RPMI7951 (cell line): ENCODE results near the gene KIAA0825. TPM values are rescaled to one million over a fixed set of nuclear protein-coding genes. Genes with fewer than 3 reads are reported as not detected.

Experiments used
- DNase-seq: peaks from one replicate; pipeline ENCODE4 v3.0.0-alpha.2; 2012; ENCODE audit warnings: low read depth
- total RNA-seq: library from RNA; depleted of rRNA; stranded (reverse); fragments of >200 nt; shearing (Covaris generic); gene quantifications from 2 replicates; pipeline ENCODE4 v1.2.3, GENCODE V29; 2014

Gene KIAA0825
- total RNA-seq, 1 experiment from 2014 or later = 2.3 TPM

- DNase-seq = peak; percentile 51
Measured at GRCh38 chr5:94243612-94244011, 374.8 kb downstream of the KIAA0825 start.

DNA sequence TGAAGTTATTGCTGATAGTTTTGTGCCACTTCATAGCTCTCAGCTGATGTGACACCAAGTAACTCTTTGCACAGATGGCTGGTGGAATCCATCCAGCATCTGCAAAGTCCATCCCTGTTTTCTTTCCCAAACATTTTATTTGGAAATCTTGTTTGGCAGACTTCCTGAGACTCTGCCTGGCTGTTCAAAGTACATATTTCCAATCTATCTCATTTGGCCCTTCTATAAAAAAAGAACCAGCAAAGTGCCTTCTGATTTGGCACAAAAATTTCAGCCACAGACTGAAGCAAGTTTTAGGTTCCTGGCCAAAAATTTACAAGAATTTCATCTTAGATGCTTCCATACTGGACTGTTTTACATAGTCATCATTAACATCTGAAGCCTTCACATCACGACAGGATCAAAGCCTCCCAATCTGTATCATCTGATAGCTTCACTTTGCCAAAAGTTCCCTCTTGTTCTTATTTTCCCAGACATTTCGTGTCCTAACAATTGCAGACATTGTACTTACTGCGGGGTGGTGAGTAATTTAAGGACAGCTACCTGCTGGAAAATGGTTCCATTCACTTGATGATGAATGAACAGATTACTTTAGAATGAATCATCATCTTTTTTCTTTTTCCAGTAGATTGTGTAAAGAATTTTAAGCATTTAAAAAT, 377.3 kb downstream of the KIAA0825 start:
- DNase-seq = peak; percentile 51

- no peak for DNase-seq
Measured at GRCh38 chr5:94240596-94240992, 377.8 kb downstream of the KIAA0825 start.

DNA sequence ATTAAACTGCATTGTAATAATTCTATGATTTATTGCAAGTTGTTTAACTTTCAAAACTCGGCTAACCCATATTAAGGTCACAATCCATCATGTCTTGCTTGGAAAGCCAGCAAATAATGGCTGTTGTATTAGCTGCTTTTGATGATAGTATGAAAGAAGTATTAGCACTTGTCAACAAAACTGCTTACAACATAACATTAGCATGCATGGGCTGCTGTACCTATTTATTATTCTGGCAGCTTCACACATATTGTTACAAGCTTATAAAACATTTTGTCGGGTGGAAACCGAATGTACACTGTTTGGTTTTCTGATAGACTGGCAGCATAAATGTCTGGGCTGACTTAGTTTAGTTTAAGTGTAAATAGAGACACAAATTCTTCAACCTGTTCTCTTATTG, 378.3 kb downstream of the KIAA0825 start:
- DNase-seq = no peak

GRCh38 chr5:94239266-94239665, 379.1 kb downstream of the KIAA0825 start:
- DNase-seq = no peak

DNA sequence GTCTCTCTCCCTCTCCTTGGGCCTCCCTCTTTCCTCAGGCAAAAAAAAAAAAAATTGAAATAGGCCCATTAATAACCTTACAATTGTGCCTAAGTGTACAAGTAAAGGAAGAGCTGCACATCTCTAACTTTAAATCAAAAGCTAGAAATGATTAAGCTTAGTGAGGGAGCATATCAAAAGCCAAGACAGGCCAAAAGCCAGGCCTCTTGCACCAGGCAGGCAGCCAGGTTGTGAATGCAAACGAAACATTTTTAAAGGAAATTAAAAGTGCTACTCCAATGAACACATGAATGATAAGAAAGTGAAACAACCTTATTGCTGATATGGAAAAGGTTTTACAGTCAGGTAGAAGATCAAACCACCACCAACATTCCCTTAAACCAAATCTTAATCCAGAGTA, 383.4 kb downstream of the KIAA0825 start:
- DNase-seq = no peak

GRCh38 chr5:94228791-94229190, 389.6 kb downstream of the KIAA0825 start:
- DNase-seq = no peak

DNA sequence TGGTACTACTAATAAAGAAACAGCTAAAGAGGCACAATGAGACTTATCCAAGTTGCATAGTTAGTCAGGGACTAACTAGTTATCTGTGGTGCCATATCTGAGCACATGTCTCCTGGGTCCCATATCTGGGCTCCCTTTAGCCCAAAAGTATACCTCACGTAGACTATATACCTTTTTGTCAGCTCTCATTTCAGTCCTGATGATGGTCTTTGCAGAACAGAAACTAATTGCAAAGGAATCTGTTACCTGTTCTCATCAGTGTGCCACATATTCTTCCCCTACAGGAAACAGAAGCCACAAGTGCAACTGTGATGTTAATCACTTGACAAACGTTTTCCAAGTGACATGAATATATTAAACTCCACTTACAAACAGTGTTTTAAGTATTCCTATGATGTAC, 395.2 kb downstream of the KIAA0825 start:
- no peak for DNase-seq

- DNase-seq = peak; percentile 20
Measured at GRCh38 chr5:94218374-94218773, 400.0 kb downstream of the KIAA0825 start.

DNA sequence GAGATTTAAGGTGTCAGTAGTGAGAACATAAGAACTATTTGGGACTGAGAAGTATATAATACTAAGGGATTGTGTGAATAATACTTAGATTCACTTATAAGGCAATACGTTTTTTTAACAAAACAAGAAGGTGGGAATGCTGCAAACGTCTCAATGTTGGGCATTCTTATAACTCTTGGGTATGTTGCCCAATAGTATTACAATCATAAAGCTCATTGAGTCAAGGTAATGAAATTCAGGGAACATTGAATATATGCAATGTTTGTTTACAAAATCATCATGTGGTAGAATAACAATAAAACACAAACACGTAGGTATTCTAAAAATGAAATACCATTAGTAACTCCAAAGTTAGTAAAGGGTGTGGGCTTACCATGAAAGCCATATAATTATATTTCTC, 400.7 kb downstream of the KIAA0825 start:
- no peak for DNase-seq

DNA sequence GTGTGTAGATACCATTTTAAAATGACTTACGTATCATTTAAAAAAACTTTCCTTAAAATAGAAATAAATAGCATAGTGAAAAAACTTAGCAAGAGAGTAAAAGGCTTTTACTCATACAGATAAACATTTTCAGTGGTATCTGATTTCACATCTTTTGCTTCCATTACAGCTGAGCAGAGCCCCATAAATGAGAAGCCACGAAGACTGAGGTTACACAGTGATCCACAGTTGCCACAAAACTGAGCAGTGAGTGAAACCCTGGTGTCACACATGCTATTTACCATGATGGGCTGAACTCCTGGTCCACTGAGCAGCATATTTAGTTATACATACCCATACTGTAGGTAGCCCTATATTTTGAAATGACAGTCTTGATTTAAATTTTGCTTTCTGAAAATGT, 401.2 kb downstream of the KIAA0825 start:
- no peak for DNase-seq

- no peak for DNase-seq
Measured at GRCh38 chr5:94212476-94212875, 405.9 kb downstream of the KIAA0825 start.

DNA sequence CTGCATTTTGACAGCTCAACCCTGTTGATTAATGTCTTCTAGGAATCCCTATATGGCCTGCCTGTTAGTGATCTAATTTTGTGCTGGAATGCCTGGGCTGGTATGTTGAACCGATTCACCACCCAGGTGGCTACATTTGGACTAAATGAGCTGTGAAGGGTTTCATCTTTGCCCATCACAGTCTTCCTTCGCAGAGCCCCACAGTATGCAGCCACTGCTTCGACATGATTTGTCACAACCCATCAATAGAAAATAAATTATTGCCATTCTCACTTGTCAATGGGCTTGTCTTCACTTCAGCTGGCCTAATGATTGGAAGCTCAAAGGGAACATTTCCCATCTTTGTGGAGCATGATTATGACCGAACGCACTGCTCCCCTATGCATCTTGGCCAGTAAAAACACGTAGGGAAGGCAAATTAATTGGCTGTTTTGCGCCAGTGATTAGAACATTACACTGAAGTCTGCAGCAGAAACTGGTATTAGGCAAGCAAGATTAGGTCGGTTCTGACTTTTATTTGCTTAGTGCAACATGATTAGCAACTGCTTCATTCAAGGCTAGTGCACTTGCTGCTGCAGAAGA, 408.5 kb downstream of the KIAA0825 start:
- no peak for DNase-seq

DNA sequence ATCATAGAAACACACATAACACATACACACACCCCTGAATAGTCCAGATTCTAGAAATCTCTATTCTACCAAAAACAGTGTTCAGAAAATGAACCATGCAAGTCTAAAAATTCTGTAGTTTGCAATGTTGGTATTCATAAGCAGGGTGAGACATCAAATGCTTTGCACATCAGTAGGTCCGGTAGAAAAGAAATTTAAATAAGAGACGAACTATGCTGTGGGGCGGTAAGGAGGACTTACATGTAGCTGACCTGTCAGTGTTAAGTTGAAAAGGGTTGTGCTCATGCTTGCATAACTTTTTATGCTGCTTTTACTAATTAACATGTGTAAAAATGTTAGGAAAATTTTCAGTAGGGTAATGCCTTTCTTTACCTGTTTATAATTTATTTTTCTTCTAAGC, 409.1 kb downstream of the KIAA0825 start:
- DNase-seq = no peak

GRCh38 chr5:94199566-94199965, 418.8 kb downstream of the KIAA0825 start:
- DNase-seq = no peak

GRCh38 chr5:94197970-94198369, 420.4 kb downstream of the KIAA0825 start:
- no peak for DNase-seq

DNA sequence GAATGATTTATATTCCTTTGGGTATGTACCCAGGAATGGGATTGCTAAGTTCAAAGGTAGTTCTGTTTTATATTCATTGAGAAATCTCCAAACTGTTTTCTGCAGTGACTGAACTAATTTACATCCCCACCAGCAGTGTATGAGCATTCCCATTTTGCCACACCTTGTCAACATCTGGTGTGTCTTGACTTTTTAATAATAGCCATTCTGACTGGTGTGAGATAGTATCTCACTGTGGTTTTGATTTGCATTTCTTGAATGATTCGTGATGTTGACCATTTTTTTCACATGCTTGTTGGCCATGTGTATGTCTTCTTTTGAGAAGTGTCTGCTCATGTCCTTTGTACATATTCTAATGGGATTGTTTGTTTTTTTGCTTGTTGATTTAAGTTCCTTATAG, 421.5 kb downstream of the KIAA0825 start:
- no peak for DNase-seq

DNA sequence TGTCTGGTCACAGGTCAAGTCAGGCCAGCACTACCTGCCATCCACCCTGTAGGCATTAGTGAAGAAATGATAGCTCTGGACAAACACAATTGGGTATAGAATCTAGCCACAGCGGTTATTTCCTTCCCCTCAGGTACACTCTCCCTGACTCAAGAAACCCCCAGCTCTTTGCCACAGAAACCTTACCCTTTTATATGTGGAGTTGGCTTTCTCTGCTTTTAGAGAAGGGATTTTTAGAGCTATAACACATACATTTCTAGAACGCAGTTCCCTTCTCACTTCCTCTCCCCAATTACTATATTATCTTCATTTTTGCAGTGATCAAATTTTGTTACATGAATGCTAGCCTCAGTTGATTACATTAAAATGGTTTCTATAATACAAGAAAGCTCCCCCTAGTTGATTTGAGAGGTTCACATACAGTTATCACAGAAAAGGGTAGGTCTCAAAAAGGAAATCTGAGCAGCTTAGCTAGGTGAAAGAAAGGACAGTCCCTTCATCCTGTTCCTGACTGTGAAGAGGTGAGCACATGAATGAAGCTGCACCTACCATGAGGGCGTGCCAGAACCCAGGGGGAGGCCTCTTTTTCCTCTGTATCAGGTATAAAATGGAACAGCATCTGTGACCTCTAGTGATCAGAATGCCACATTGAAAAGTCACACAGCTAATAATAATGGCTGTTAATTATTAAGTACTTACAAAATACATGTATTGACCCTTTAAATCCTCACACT, 425.6 kb downstream of the KIAA0825 start:
- no peak for DNase-seq

GRCh38 chr5:94191604-94192003, 426.8 kb downstream of the KIAA0825 start:
- no peak for DNase-seq

- no peak for DNase-seq
Measured at GRCh38 chr5:94188725-94189124, 429.7 kb downstream of the KIAA0825 start.

GRCh38 chr5:94184870-94185269, 433.5 kb downstream of the KIAA0825 start:
- DNase-seq = no peak

- no peak for DNase-seq
Measured at GRCh38 chr5:94181895-94182294, 436.5 kb downstream of the KIAA0825 start.

DNA sequence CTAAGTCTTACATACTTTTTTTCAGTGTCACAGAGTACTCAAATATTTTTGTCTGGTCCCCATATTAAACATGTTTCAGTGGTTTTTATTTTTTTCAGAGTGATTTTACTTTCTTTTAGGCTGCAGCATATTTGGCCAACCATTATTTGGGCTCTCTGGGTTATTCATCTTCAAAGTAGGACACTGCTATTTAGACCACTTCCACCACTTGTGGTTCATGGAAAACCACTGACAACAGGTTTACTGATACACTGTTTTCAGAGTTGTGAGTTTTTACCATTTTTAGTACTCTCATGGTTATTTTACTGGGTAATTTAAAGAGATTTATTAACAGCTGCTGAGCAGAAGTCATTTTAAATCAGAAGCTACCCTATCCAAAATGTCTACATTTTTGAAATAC, 437.6 kb downstream of the KIAA0825 start:
- DNase-seq = no peak
